Neural cell (in vitro differentiated cells): ENCODE data around the gene GATA6. TPM values are rescaled to one million over a fixed set of nuclear protein-coding genes. Genes with fewer than 3 reads are reported as not detected.

Experiments used
- H2AFZ ChIP-seq: fragments of 200-600, 300-800 bp; sonication (generic), shearing (Covaris generic); 2 replicates; pipeline ENCODE4 v1.6.0; 2014; ENCODE audit warnings: low read depth, mild to moderate bottlenecking, antibody characterized with exemption, low read length, moderate library complexity
- H3F3A ChIP-seq: fragments of 200-600 bp; shearing (Covaris generic); 2 replicates; pipeline ENCODE4 v1.6.1; 2016; ENCODE audit warnings: mild to moderate bottlenecking, moderate library complexity, mixed read lengths, antibody characterized with exemption, low read length; ENCODE audit not compliant: insufficient read depth, poor library complexity, severe bottlenecking
- H3K27ac ChIP-seq: fragments of 200-600, 300-800 bp; sonication (generic), shearing (Covaris generic); 2 replicates; pipeline ENCODE4 v1.5.1; 2014; ENCODE audit warnings: mild to moderate bottlenecking, low read length, moderate library complexity
- H3K27me3 ChIP-seq: fragments of 300-800, 200-600 bp; sonication (generic), shearing (Covaris generic); 2 replicates; pipeline ENCODE4 v1.6.0; 2014; ENCODE audit warnings: mild to moderate bottlenecking, low read depth, low read length, moderate library complexity; ENCODE audit not compliant: insufficient read depth
- H3K36me3 ChIP-seq: fragments of 300-800, 200-600 bp; sonication (generic), shearing (Covaris generic); 2 replicates; pipeline ENCODE4 v1.5.1; 2014; ENCODE audit warnings: mild to moderate bottlenecking, antibody characterized with exemption, low read length, moderate library complexity; ENCODE audit not compliant: insufficient read depth
- H3K4me2 ChIP-seq: fragments of 300-800, 200-600 bp; sonication (generic), shearing (Covaris generic); 2 replicates; pipeline ENCODE4 v1.6.0; 2014; ENCODE audit warnings: mild to moderate bottlenecking, low read length
- H3K4me3 ChIP-seq: fragments of 300-800, 200-600 bp; sonication (generic), shearing (Covaris generic); 2 replicates; pipeline ENCODE4 v1.5.1; 2014; ENCODE audit warnings: mild to moderate bottlenecking, low read length, moderate library complexity
- H3K79me2 ChIP-seq: fragments of 200-600 bp; shearing (Covaris generic); replicated peaks from 2 replicates; pipeline ENCODE4 v1.6.0; 2014; ENCODE audit warnings: mild to moderate bottlenecking, low read length, moderate library complexity; ENCODE audit not compliant: insufficient read depth
- H3K9ac ChIP-seq: fragments of 300-800, 200-600 bp; sonication (generic), shearing (Covaris generic); 2 replicates; pipeline ENCODE4 v1.6.1; 2016; ENCODE audit warnings: mild to moderate bottlenecking, low read length, mixed read lengths
- H3K9me2 ChIP-seq: fragments of 200-600 bp; shearing (Covaris generic); 2 replicates; pipeline ENCODE4 v1.6.1; 2016; ENCODE audit warnings: mild to moderate bottlenecking, low read length, mixed read lengths; ENCODE audit not compliant: insufficient read depth
- H3K9me3 ChIP-seq: fragments of 200-600, 300-800 bp; sonication (generic), shearing (Covaris generic); 2 replicates; pipeline ENCODE4 v1.6.1; 2016; ENCODE audit warnings: mild to moderate bottlenecking, mixed run types, low read length, moderate library complexity, mixed read lengths
- H4K20me1 ChIP-seq: fragments of 200-600 bp; shearing (Covaris generic); 2 replicates; pipeline ENCODE4 v1.6.1; 2016; ENCODE audit warnings: mild to moderate bottlenecking, mixed run types; ENCODE audit not compliant: insufficient read depth
- CTCF ChIP-seq: fragments of 450-650 bp; IDR thresholded peaks from 2 replicates; pipeline ENCODE4 v1.5.1; 2014; ENCODE audit warnings: antibody characterized with exemption, mild to moderate bottlenecking, moderate library complexity; ENCODE audit not compliant: poor library complexity, severe bottlenecking
- EZH2 ChIP-seq: fragments of 200-600, 300-800 bp; shearing (Covaris generic), sonication (generic); IDR thresholded peaks from 2 replicates; pipeline ENCODE4 v1.6.1; 2014; ENCODE audit warnings: antibody characterized with exemption, low read length, borderline replicate concordance, mild to moderate bottlenecking; ENCODE audit not compliant: insufficient read depth, poor library complexity, severe bottlenecking
- POLR2AphosphoS5 ChIP-seq: IDR thresholded peaks from 2 replicates; pipeline ENCODE4 v1.6.1; 2012
- REST ChIP-seq: IDR thresholded peaks from 2 replicates; pipeline ENCODE4 v1.6.1; 2012; ENCODE audit warnings: borderline replicate concordance
- TAF1 ChIP-seq: IDR thresholded peaks from 2 replicates; pipeline ENCODE4 v1.6.1; 2012; ENCODE audit warnings: low read depth
- polyA plus RNA-seq: library from polyadenylated mRNA; depleted of rRNA; stranded (reverse); fragments of >200 nt; gene quantifications from 2 replicates; pipeline ENCODE4 v1.2.3, GENCODE V29; 2014

GATA6 gene
- polyA plus RNA-seq, 1 donor from 2014 or later, result not detected

GRCh38 chr18:22167091-22167470, 2.3 kb upstream of the GATA6 start:
- peaks cover 97% of the 10 kb centered on the region for H3K27me3 ChIP-seq
- no peak overlapping the region for H3K4me3 ChIP-seq
- no peaks in the 10 kb centered on the region for H3F3A ChIP-seq
- H3K4me2 ChIP-seq, result no peak overlapping the region
- H3K9me3 ChIP-seq, result no peaks in the 10 kb centered on the region
- TF ChIP-seq REST (no peak), EZH2 (peak; percentile 30), POLR2AphosphoS5 (no peak)
- no peaks in the 10 kb centered on the region for H4K20me1 ChIP-seq
- H3K9me2 ChIP-seq, result no peaks in the 10 kb centered on the region
- no peak overlapping the region for H3K9ac ChIP-seq
- no peak overlapping the region for H3K27ac ChIP-seq
- H3K36me3 ChIP-seq, result no peaks in the 10 kb centered on the region
- no peak overlapping the region for H2AFZ ChIP-seq
- H3K79me2 ChIP-seq, result no peaks in the 10 kb centered on the region

GRCh38 chr18:22167471-22168241, 1.7 kb upstream of the GATA6 start:
- Histone ChIP-seq H3K79me2 (no peaks in the 10 kb centered on the region), H3K27ac (no peak overlapping the region), H3K36me3 (no peaks in the 10 kb centered on the region), H3K27me3 (peaks cover 97% of the 10 kb centered on the region), H3K4me3 (no peak overlapping the region), H3K4me2 (no peak overlapping the region), H3K9me3 (no peaks in the 10 kb centered on the region), H3K9ac (no peak overlapping the region), H2AFZ (no peak overlapping the region), H4K20me1 (no peaks in the 10 kb centered on the region), H3F3A (no peaks in the 10 kb centered on the region), H3K9me2 (no peaks in the 10 kb centered on the region)
- TF ChIP-seq REST (no peak), EZH2 (no peak), TAF1 (no peak), CTCF (no peak), POLR2AphosphoS5 (peak; percentile 78)
